SK-N-SH (cell line): ENCODE results near the gene HIBADH.

Experiments
- POLR2AphosphoS5 ChIP-seq: IDR thresholded peaks from 2 replicates; pipeline ENCODE4 v1.6.1; 2012; ENCODE audit warnings: low read depth, low read length
- TAF1 ChIP-seq: IDR thresholded peaks from 2 replicates; pipeline ENCODE4 v1.6.1; 2012; ENCODE audit warnings: low read depth, mild to moderate bottlenecking, low read length, moderate library complexity, borderline replicate concordance
- TF ChIP-seq, protein P1 (sequence below): fragments of 200-600 bp; sonication (generic); IDR thresholded peaks from 2 replicates; pipeline ENCODE4 v1.6.1; 2017; ENCODE audit warnings: antibody characterized with exemption, mild to moderate bottlenecking, moderate library complexity
- TF ChIP-seq, protein P2 (sequence below): IDR thresholded peaks from 2 replicates; pipeline ENCODE4 v1.6.1; 2012; ENCODE audit warnings: mild to moderate bottlenecking, low read depth, low read length, moderate library complexity
- TF ChIP-seq, protein P3 (sequence below): IDR thresholded peaks from 2 replicates; pipeline ENCODE4 v1.4.0; 2012; ENCODE audit warnings: low read depth

DNA sequence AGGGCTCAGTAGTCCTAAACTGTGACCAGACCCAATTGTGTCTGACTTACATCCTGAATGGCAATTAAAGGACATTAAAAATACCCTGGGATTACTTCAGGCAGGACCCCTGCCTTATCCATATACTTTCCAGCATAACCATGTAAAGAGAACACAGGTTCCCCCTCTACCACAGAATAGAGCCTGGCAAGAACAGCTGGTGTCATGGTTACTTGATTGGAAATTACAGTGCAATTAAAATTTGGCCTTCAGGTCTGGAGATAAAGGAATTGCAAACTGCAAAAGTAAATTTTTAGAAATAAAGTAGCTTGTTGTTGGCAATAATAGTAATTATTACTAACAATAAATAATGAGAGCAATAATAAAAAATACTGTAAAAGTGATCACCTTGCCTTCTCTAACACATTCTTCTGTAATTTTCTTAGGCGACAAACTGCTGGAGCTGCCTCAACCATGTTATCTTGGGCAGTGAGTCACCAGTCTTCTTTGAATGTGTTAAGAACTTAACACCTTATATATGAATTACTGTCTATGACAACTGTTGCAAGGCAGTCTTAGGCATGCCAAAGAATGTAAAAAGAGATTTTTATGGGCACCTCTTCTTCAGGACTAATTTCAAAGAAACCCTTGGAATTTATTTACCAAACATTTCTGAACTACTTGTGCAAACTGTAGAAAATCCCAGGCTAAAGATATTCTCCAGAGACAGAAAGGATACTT is 53.7 kb downstream of the HIBADH start:
- TF ChIP-seq, protein P1, sequence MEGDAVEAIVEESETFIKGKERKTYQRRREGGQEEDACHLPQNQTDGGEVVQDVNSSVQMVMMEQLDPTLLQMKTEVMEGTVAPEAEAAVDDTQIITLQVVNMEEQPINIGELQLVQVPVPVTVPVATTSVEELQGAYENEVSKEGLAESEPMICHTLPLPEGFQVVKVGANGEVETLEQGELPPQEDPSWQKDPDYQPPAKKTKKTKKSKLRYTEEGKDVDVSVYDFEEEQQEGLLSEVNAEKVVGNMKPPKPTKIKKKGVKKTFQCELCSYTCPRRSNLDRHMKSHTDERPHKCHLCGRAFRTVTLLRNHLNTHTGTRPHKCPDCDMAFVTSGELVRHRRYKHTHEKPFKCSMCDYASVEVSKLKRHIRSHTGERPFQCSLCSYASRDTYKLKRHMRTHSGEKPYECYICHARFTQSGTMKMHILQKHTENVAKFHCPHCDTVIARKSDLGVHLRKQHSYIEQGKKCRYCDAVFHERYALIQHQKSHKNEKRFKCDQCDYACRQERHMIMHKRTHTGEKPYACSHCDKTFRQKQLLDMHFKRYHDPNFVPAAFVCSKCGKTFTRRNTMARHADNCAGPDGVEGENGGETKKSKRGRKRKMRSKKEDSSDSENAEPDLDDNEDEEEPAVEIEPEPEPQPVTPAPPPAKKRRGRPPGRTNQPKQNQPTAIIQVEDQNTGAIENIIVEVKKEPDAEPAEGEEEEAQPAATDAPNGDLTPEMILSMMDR = no peak
- TF ChIP-seq, protein P2, sequence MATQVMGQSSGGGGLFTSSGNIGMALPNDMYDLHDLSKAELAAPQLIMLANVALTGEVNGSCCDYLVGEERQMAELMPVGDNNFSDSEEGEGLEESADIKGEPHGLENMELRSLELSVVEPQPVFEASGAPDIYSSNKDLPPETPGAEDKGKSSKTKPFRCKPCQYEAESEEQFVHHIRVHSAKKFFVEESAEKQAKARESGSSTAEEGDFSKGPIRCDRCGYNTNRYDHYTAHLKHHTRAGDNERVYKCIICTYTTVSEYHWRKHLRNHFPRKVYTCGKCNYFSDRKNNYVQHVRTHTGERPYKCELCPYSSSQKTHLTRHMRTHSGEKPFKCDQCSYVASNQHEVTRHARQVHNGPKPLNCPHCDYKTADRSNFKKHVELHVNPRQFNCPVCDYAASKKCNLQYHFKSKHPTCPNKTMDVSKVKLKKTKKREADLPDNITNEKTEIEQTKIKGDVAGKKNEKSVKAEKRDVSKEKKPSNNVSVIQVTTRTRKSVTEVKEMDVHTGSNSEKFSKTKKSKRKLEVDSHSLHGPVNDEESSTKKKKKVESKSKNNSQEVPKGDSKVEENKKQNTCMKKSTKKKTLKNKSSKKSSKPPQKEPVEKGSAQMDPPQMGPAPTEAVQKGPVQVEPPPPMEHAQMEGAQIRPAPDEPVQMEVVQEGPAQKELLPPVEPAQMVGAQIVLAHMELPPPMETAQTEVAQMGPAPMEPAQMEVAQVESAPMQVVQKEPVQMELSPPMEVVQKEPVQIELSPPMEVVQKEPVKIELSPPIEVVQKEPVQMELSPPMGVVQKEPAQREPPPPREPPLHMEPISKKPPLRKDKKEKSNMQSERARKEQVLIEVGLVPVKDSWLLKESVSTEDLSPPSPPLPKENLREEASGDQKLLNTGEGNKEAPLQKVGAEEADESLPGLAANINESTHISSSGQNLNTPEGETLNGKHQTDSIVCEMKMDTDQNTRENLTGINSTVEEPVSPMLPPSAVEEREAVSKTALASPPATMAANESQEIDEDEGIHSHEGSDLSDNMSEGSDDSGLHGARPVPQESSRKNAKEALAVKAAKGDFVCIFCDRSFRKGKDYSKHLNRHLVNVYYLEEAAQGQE = no peak
- TF ChIP-seq POLR2AphosphoS5 = no peak
- TF ChIP-seq TAF1 = no peak
- TF ChIP-seq, protein P3, sequence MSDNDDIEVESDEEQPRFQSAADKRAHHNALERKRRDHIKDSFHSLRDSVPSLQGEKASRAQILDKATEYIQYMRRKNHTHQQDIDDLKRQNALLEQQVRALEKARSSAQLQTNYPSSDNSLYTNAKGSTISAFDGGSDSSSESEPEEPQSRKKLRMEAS = no peak
